GM19455 (cell line): ENCODE measurements around the gene TMEM164.

ENCODE experiments used
- ATAC-seq: cut with Tn5 transposase; IDR thresholded peaks from one replicate; pipeline ENCODE4 v1.9.1; 2021; ENCODE audit not compliant: unreplicated experiment

TMEM164 gene

DNA sequence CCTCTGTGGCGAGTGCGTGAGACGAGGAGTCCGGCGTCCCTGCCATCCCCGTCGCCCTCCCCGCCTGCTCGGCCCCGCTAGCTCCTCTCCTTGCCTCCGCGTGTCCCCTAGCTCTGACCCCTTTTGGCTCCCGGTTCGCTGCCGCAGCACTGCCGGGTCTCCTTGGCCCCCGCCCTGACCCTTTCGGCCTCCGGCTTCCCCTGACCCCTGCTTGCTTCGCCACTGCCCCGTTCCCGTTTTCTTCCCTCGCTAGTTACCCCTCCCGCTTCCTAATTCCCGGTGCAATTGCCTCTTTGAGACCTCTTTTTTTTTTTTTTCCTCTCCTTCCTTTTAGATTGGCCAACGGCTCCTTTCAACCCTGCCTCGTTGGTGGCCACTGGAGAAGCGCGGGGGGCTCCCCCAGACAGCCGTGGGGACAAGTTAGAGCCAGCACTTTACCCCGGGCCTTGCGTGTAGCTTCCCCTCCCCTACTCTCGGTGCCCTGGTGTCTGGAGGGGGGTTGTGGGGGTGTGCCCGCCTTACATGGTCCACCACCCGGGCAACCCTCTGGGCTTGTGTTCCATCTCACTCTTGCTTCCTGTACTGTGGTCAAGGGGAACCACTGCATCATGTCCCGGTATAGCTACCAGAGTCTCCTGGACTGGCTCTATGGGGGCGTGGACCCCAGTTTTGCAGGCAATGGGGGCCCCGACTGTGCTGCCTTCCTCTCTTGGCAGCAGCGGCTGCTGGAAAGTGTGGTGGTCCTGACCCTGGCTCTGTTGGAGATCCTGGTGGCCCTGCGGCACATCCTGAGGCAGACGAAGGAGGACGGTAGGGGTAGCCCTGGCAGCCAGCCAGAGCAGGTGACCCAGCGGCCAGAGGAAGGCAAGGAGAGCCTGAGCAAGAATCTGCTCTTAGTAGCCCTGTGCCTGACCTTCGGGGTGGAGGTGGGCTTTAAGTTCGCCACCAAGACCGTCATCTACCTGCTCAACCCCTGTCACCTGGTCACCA, 548 bp downstream of the TMEM164 start:
- peak; percentile 34 for ATAC-seq

DNA sequence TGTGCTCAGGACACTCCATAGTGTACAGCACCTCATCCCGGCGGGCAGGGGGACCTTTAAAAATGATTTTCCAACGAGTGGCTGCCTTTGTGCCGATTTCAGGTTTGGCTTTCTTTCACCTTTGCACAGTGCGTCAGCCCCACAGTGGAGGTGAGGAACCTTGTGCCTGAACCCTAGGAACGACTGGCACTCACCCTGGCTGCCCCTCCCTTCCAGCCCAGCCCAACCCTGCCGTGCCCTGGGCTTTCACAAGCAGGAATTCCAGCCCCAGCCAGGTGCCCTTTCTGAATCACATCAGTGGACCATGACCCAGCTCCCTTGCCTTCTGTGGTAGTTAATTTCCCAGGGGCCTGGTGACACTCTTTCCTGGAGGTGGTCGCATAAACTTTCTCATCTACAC, 1.3 kb downstream of the TMEM164 start:
- no peak for ATAC-seq

DNA sequence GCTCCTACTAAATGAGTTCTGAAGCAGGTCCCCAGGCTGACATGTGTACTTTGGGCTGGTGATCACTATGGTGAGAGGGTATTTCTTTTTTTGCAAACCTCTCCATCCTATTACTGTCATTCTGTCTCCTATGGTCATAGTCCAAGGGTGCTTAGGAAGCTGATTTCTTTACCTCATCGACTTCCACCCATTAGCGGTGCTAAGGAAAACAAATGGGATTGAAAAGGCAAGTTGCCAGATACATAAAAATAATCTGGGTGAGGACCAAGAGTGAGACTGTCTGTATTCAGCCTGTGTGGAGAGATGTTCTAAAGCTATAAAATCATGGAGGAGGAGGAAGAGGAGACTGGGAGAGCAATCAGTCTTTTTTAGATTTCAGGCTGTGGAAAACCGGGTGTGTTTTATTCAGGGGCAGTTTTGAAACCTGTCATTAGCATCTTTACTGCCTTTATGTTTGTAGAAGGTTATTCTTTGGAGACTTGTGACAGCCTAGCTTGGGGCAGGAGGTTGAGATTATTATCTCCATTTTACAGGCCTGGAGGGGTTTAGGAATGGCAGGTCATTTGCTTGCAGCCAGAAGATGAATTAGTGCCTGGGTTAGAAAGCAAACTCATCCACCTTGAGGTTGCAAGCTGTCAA, 1.9 kb downstream of the TMEM164 start:
- ATAC-seq, result no peak

DNA sequence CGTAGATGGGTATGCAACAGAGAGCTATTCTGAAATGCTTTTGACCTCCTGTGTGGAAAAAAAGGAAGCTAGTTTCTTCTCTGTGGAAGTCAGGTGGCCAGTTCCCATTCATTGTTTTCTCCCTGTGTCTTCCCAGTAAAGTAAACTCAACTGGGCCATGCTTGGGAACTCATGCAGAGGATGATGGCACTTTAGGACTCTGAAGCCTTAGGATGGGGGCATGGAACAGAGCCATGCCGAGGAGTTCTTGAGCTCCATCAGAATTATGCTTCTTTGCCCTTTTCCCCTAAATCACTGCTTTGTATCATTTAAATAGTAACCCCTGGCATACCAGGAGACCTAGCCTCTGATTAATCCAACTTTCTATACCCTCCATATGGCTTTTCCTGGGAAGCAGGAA, 3.2 kb downstream of the TMEM164 start:
- no peak for ATAC-seq

DNA sequence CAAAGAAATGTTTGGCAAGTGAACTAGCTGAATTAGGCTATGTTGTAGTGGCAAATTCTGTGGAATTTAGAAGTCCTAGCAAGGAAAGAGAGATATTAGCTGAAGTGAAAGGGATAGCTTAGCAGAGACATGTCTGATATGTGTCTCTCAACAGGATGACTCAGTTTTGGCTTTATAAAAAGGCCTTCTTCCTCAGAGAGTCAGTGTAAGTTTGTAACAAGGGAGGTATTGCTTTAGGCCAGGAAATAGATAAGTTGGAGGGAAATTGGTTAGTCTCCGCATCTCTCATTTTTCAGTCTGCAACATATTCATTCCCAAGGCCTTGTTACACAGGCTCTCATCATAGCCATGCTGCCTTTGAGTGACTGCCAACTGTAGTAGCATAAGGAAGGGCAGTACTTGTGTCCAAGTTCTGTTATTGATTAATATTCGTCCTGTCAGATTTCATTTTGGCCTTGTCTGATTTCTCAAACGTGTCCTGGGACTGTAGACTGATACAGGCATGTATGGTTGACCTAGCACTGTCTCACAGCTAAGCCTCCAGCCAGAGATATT, 4.0 kb downstream of the TMEM164 start:
- no peak for ATAC-seq

DNA sequence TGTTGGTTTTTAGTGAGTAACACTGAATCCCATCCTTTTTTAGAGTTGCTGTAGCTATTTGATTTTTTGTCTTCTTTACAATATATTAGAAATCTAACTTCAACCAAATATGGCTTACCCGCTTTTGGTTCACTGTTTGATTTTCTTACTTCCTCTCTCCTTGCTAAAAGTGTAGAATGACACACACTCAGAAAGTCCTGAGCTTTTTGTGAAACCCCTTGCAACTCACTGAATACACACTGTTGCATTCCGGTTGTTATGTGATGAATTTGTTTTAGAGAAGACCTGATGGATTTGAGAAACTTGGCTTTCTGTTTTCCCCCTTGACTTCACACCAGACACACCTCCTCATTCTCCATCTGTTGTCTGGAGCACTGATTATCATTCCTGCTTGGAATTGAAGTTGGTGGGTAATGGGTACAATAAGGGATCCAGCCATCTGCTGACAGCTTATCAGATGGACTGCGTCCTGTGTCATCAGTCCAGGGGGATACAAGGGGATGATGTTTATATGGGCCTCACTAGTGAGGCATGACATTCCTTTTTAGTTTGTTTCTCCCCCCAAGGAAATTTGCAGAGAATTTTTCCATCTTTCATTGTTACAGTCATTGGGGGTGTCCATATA, 5.2 kb downstream of the TMEM164 start:
- ATAC-seq, result no peak

DNA sequence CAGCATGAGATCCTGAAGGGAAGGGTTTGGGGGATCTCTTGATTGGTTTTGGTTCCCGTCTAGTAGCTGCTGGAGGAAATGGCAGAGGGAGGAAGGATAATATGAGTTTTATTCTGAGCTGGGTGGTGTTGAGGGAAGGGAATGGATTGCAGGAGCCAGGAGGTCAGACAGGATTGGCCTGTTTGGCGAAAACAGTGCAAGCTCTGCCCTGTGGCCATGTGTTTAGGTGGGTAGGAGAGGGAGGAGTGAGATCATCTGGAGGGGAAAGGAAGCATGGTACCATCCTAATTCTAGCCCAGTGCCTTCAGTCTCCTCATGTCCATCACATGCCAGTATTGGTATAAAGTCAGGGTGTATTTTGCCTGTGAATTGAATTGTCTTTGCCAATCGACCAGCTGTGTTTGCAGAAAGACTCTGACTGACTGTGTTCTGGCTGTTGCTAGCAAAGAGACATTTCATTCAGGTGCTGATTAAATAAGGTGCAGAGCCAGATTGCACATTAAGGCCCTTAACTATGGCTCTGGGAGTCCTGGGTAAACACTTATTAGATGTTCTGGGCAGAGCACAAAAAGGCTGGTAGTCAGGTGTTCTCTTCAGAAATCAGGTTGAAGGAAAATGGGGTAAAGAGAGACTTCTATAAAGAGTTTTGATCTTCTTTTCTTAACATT, 10.0 kb downstream of the TMEM164 start:
- ATAC-seq, result no peak

DNA sequence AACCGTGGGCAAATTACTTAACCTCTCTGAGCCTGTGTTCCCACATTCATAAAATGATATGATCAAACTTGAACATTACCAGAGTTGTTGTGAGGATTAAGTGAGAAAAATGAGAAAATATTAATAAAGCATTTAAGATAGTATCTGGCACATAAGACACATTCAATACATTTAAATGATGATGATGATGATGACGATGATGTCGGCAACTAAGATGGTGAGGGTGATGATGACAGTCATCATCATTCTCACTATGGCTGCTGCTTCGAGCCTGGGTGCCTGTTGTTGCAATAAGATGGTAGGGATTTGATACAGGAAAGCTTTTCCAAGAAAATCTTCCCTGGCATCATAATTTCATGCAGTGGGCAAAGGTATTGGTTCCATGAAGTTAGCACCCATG, 11.1 kb downstream of the TMEM164 start:
- ATAC-seq, result no peak

DNA sequence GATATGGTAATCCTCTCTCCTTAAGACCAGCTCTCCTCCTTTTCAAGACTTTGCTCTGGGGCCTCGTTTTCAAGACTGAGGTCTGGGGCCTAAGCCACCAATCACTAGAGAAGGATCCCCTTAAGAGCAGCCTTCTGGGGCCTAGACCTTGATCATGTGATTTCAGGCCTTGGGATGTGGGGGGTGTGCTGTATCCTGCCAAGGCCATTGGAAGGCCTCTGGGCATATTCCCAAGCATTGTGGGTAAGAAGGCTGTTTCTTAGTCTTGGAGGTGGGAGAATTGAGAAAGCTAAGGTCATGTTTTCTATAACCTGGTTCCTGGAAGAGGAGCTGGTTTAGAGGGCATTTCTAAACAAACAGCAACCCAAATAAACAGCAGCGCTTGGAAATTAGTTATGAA, 12.1 kb downstream of the TMEM164 start:
- ATAC-seq, result no peak

DNA sequence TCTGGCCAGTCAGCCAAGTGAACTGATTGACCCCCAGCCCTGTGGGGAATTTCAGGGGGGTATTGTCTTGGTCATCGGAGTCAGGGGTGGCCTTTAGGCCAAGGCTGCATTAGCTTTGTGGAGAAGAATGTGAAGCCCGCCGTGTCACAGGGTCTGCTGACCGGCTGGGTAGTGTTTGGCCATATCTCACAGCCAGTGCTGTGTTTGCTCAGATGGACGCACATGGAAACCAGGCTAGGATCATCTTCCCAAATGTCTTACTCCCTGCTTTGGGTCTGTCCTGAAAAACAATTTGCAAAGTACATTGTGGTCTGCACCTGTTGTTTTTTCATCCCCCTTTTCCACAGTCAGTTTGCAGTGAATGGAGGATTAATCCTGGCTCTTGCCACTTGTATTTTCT, 13.0 kb downstream of the TMEM164 start:
- no peak for ATAC-seq

DNA sequence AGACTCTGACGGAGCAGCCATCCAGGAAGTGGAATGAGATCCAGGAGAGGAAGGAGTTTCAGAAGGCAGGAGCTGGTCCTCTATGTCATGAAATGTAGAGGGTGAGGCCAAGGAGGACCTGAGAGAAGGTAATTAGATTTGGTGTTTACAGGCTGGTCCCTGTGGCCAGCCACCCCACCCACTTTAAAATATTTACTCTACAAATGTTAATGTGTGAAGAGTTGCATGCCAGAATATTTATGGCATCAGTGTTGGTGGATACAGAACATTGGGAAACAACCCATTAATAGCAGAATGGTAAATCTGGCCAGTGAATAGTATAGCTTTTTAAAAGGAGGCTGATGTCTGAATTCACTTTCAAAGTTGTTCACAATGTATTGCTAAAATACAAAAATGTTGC, 17.6 kb downstream of the TMEM164 start:
- ATAC-seq, result no peak

DNA sequence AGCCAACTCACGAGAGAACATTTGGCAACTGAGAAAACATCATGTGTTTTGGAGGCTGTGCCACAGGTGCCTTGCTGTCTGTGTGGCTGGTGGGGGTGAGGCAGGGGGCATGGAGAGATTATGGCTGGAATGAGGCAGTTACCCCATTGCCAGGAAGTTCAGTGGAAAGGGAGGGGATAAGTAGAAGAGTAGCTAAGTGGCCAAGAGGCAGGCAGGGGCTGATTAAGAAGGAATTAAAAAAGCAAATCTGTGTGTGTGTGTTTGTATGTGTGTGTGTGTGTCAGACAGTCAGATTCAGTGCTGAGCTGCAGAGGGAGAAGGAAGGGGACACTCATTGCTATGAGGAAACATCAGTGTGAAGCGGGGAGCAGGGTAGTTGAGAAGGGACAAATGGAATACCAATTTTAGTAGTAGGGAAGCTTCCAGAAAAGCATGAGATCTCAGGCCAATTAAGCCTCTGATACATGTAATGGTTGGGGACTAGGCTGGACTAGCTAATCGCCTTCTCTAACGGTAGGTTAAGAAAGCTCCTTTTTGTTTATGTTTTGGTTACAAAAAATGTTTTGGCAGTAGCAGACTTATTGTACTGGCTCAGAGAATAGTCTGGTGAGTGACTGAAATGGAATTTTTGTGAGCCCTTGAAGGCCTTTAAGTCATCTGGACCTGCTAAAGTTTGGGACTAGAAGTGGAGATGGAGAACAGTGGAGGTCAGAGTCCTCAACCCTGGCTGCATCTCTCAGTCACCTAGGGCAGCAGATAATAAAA, 18.5 kb downstream of the TMEM164 start:
- no peak for ATAC-seq

DNA sequence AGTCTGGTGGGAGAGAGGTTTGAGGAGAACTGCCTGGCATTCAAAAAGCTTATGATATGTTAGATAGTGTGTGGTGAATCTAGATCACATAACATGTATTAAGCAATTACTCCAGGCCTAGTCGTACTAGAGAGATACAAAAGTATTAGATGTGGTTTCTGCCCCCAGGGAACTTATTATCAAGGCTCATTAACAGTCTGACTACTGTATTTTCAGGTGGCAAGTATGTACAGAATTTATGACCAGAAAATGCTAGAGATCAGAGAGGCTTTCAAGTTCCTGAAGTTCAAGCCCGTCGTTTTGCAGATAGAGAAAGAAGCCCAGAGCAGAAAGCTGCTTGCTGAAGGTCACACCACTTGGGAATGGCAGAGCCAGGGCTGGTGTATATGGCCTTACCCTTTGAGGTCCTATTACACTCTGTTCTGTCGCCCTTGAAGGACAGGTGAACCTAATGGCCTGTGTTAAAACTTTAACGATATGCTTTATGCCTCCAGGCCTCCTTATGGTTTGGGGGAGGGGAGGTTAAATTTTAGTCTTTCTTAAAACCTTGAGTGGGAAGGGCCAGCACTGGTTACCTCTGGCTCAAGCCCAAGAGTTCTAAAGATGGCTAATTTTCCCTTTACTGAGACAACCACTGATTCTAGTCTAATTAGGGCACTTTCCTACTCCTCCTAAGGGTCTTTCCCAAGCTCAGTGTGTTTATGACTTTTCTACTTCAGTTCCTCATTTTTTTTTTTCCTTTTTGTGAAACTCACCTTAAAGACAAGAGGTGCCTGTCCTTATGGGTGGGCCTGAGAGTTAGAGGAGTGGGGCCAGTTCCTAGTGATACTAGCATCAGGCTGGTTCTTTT, 19.9 kb downstream of the TMEM164 start:
- ATAC-seq, result no peak

DNA sequence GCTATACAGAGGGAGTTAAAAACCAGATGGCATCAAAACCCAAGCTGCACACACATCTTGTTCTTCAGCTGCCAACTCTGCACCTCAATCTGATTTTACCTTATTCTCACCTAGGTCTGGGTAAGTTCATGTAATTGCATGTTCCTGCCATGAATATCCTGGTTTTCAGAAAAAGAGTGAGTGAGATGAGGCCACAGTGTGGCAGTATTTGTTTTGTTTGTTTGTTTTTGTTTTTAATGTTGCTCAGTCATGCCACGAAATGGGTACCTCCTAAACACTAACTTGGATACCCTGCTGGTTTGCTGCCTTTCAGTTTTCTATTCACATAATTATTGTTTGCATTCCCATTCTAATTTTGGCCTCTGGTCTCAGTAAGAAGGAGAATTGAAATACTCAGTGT, 22.5 kb downstream of the TMEM164 start:
- ATAC-seq, result no peak

DNA sequence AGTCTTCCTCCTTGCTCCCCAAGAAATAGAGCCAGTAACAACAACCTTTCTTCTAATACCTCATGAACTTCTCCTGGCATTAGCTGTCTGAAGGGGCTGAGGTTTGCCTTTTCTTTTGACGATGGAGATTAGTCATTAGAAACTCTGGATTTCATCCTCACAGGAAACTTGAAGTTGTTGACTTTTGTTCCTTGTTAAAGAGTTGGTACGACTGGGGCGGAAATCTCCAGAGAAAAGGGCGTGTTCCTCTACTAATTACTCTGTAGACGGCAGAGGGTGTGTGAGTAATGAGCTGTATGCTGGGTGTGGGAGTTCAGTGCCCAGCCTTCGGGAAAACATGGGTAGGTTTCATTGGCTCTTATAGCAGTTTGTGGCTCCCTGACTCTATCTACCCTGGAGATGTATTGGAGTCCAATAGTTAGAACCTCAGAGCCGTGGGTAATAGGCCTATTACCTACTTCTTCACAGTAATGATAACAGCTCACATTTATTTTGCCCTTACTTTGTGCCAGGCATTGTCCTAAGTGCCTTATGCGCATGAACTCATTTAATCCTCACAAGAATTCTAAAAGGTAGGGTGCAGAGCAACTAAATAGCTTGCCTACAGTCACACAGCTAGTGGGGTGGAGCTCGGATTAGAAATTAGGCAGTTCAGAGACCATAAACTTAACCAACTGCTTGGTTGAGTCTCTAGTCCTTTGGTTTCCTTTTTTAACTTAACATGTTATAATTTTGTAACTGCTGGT, 23.4 kb downstream of the TMEM164 start:
- no peak for ATAC-seq

DNA sequence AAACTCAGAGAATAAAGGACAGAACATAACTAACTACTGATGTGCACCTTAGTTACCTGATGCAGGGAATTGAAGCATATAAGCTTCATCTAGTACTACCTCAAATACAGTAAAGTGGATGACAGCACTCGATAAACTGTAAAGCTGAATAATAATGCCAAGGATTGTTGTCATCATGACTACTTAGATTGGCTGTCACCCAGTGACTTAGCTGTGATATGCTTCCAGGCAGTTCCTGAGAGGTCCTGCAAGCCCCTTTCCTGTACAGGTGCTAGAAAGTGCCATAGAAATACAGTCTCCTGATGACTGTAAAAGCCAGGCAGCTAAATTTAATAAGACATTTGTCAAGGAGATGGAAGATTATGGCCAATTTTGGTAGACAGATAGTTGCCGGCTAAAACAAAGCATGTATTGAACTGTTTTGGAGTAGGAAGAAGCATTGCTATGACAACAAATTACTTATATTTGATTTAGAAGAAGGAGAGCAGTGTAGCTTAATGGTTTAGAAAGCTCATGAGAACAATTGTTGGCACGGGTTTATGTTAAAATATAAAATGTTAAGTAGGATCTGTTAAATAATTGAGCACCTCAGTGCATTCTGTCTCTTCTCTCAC, 29.7 kb downstream of the TMEM164 start:
- no peak for ATAC-seq

DNA sequence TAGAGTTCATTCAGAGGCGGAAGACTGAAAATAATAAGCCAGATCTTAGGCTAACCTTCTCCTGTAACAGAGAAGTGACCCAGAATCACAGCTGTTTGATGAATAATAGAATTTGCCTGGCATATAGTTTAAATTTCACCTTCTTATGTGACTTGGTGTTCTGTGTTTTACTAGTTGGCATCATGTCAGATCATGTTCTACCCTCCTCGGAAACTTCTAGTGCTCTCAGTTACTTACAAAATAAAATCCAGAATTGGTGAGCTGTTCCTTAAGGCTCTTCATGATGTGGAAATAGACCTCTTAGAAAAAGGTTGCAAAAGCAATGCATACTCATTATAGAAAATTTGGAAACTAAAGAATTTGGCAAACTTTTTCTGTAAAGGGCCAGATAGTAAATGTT, 31.1 kb downstream of the TMEM164 start:
- no peak for ATAC-seq
